ENCODE measurements around the gene PIN1. TPM values are rescaled to one million over a fixed set of nuclear protein-coding genes. Genes with fewer than 3 reads are reported as not detected.

PIN1 gene
- total RNA-seq, 2 donors from 2014 or later = 22.7 to 27.0 TPM

- intact Hi-C loops (cut with DNase I) = no loop called here
- ATAC-seq (no peak), DNase-seq (peak in 3 of 4 donors; percentile 37 to 51 (median 48))
- no peaks in the 10 kb centered on the region for H3K27me3 ChIP-seq
- no peak overlapping the region for H3K4me3 ChIP-seq
- no peaks in the 10 kb centered on the region for H3K4me1 ChIP-seq
- H3K9me3 ChIP-seq = no peaks in the 10 kb centered on the region
- H3K36me3 ChIP-seq (replicated peaks in 1 of 2; ENCODE audit: insufficient read depth in 1 of 2, low read depth in 2 of 2) = peaks cover 0 to 2% of the 10 kb centered on the region in 2 donors
- no peak overlapping the region for H3K27ac ChIP-seq
- 72 to 76% methylated on average over 12 to 19 of the region's 19 CpGs for WGBS, 2 donors
- TF ChIP-seq, protein P1, sequence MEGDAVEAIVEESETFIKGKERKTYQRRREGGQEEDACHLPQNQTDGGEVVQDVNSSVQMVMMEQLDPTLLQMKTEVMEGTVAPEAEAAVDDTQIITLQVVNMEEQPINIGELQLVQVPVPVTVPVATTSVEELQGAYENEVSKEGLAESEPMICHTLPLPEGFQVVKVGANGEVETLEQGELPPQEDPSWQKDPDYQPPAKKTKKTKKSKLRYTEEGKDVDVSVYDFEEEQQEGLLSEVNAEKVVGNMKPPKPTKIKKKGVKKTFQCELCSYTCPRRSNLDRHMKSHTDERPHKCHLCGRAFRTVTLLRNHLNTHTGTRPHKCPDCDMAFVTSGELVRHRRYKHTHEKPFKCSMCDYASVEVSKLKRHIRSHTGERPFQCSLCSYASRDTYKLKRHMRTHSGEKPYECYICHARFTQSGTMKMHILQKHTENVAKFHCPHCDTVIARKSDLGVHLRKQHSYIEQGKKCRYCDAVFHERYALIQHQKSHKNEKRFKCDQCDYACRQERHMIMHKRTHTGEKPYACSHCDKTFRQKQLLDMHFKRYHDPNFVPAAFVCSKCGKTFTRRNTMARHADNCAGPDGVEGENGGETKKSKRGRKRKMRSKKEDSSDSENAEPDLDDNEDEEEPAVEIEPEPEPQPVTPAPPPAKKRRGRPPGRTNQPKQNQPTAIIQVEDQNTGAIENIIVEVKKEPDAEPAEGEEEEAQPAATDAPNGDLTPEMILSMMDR (IDR thresholded peaks at IDR 0.05) = no peak
- no peak for TF ChIP-seq POLR2A (IDR thresholded peaks at IDR 0.05)
These were observed 15.3 kb downstream of the PIN1 start for GRCh38 chr19:9850235-9850959.

DNA sequence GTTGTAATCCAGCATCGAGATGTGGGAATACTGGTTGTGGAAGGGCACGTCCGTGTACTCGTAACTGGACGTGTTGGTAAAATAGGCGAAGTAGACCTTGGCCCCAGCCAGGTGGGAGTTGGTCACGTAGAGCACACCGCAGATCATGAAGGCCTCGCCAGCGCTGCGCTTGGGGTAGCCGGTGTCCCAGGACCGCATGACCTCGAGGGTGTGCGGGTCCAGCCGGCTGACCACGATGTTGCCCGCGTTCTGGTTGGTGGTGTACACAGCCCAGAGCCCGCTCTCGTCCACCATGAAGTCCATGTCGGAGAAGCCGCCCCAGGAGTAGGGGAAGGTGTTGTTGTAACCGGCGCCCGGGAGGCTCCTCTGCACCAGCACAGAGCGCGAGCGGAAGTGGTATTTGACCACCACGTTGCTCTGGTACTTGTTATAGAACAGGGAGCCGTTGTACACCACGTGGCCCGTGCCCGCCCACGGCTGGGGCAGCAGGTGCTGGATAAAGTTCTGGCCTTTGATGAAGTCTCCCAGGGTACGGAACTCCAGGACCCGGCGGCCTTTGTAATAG is 19.2 kb downstream of the PIN1 start:
- intact Hi-C loops (cut with DNase I) = no loop called here
- ATAC-seq = no peak
- no peak for DNase-seq
- H3K9me3 ChIP-seq = no peaks in the 10 kb centered on the region
- TF ChIP-seq, protein P1 (IDR thresholded peaks at IDR 0.05) = no peak
- TF ChIP-seq POLR2A (IDR thresholded peaks at IDR 0.05) = no peak
- no peaks in the 10 kb centered on the region for H3K4me1 ChIP-seq
- no peak overlapping the region for H3K27ac ChIP-seq
- no peaks in the 10 kb centered on the region for H3K36me3 ChIP-seq (replicated peaks in 1 of 2; ENCODE audit: insufficient read depth in 1 of 2, low read depth in 2 of 2)
- H3K27me3 ChIP-seq = no peaks in the 10 kb centered on the region
- no peak overlapping the region for H3K4me3 ChIP-seq
- 95 to 99% methylated on average over 9 to 37 of the region's 38 CpGs for WGBS, 2 donors

GRCh38 chr19:9856609-9857008 is 21.5 kb downstream of the PIN1 start:
- H3K4me3 ChIP-seq = no peak overlapping the region
- intact Hi-C loops (cut with DNase I) = no loop called here

GRCh38 chr19:9857076-9857721 is 22.1 kb downstream of the PIN1 start:
- Histone ChIP-seq H3K36me3 (replicated peaks in 1 of 2; ENCODE audit: insufficient read depth in 1 of 2, low read depth in 2 of 2) (no peaks in the 10 kb centered on the region), H3K4me1 (no peaks in the 10 kb centered on the region), H3K9me3 (no peaks in the 10 kb centered on the region), H3K4me3 (no peak overlapping the region), H3K27me3 (no peaks in the 10 kb centered on the region), H3K27ac (no peak overlapping the region)
- 89 to 93% methylated on average over 3 to 13 of the region's 13 CpGs for WGBS, 2 donors
- intact Hi-C loops (cut with DNase I) = no loop called here
- TF ChIP-seq, protein P1 (IDR thresholded peaks at IDR 0.05) = no peak
- no peak for TF ChIP-seq POLR2A (IDR thresholded peaks at IDR 0.05)
- DNase-seq (no peak), ATAC-seq (no peak)

More at GRCh38 chr19:9856609-9857008, 21.5 kb downstream of the PIN1 start:
- H3K4me1 ChIP-seq = no peaks in the 10 kb centered on the region
- H3K27ac ChIP-seq = no peak overlapping the region
- H3K36me3 ChIP-seq (replicated peaks in 1 of 2; ENCODE audit: insufficient read depth in 1 of 2, low read depth in 2 of 2) = no peaks in the 10 kb centered on the region
- TF ChIP-seq, protein P1 (IDR thresholded peaks at IDR 0.05) = no peak
- TF ChIP-seq POLR2A (IDR thresholded peaks at IDR 0.05) = no peak
- no peaks in the 10 kb centered on the region for H3K9me3 ChIP-seq
- 90 to 92% methylated on average over 2 to 5 of the region's 9 CpGs for WGBS, 2 donors
- ATAC-seq = no peak
- no peaks in the 10 kb centered on the region for H3K27me3 ChIP-seq
- DNase-seq = no peak
